NCI-H2107 (cell line): ENCODE measurements around the gene BTBD1.

Experiments used
- DNase-seq: peaks from one replicate; lab custom pipeline; 2025; lab: John Stamatoyannopoulos, UW

BTBD1 gene

GRCh38 chr15:82993144-82993543 lies 73.9 kb downstream of the BTBD1 start:
- DNase-seq: no peak

- DNase-seq: no peak
Observed at GRCh38 chr15:82992436-82992998, 74.5 kb downstream of the BTBD1 start.

- DNase-seq: no peak
Observed at GRCh38 chr15:82986442-82986780, 80.6 kb downstream of the BTBD1 start.

GRCh38 chr15:82985688-82986441 lies 81.2 kb downstream of the BTBD1 start, which contains the start of gene RAMAC:
Gene RAMAC, plus strand, starts transcription at chr15:82986210. Its CDS starts 2,809 bp downstream, at chr15:82989019.
- DNase-seq: peak; percentile 89

- no peak for DNase-seq
Observed at GRCh38 chr15:82980981-82981380, 86.1 kb downstream of the BTBD1 start.

GRCh38 chr15:82979726-82980125 lies 87.3 kb downstream of the BTBD1 start:
- DNase-seq: no peak

GRCh38 chr15:82978438-82978837 lies 88.6 kb downstream of the BTBD1 start:
- no peak for DNase-seq

- DNase-seq: no peak
Observed at GRCh38 chr15:82977076-82977475, 90.0 kb downstream of the BTBD1 start.

GRCh38 chr15:82972990-82973389 lies 94.1 kb downstream of the BTBD1 start:
- DNase-seq: no peak

- DNase-seq: no peak
Observed at GRCh38 chr15:82971218-82971984, 95.7 kb downstream of the BTBD1 start.

- DNase-seq: no peak
Observed at GRCh38 chr15:82970696-82971095, 96.4 kb downstream of the BTBD1 start.

GRCh38 chr15:82970078-82970686 lies 96.9 kb downstream of the BTBD1 start:
- no peak for DNase-seq

- no peak for DNase-seq
Observed at GRCh38 chr15:82969353-82969752, 97.7 kb downstream of the BTBD1 start.

- DNase-seq: no peak
Observed at GRCh38 chr15:82968066-82968465, 99.0 kb downstream of the BTBD1 start.

GRCh38 chr15:82966671-82967071 lies 100.4 kb downstream of the BTBD1 start:
- DNase-seq: no peak
